DMS53 treated with DMSO at 0.1 percent for 48 hours (cell line): Measurements from ENCODE around the gene NUP54.
A peak's percentile ranks its signal among the peaks of the same experiment; 100 is the strongest.

Experiments
- DNase-seq: peaks from one replicate; lab custom pipeline; 2025; ENCODE audit not compliant: unreplicated experiment; lab: John Stamatoyannopoulos, UW

The NUP54 gene

GRCh38 chr4:76147454-76148141, 599 bp downstream of the NUP54 start:
- DNase-seq = no peak

DNA sequence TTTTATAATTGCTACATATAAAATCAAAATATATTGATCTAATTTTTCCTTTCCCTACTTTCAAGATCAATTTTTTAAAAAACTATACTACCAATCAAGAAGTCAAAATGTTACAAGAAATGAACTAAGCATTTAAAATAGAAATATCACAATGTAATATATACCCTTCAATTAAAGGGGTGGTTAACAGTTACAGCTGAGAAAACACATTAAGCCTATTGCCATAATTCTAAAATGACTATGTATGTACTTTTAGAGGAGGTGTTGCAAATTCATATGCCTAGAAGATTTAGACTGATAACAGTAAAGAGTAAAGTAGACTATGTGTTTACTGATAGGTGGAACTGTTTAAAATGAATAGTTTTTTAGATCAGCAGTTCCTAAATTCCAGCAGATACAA, 3.7 kb downstream of the NUP54 start:
- DNase-seq = no peak

DNA sequence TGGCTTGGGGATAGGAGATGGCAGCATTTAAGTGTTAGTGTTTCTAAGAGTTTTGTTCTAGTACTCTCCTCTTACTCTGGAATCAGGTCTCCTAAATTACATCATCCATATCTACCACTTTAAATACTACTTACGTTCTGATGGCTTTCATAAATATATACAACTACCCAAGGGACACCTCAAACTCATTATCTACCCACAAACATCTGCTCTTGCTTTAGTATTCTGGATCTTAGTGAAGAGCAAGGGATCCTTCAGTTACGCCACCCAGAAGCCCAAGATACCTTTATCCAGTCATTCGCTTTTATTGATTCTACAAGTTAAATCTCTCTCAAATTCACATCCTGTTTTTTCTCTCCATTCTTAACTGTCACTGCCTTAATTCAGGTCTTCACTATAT, 7.0 kb downstream of the NUP54 start:
- no peak for DNase-seq

GRCh38 chr4:76127754-76128153, 20.4 kb downstream of the NUP54 start:
- DNase-seq = no peak

DNA sequence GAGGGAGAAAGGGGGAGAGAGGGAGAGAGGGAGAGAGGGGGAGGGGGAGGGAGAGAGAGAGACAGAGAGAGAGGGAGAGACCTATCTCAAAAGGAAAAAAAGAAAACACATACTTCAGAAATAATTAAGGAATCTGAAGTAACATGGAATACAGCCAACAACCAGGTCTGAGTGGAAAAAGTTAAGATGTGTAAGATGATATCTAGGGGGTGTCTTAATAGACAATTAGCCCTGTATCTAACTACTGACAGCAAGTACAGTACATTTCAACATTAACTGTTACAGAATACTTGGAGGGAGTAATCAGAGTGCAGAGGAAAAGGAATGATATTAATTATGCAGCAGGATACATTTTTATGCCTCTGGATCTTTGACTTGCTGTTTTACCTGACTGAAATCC, 22.4 kb downstream of the NUP54 start:
- DNase-seq = no peak

GRCh38 chr4:76120199-76120598, 28.0 kb downstream of the NUP54 start:
- DNase-seq = no peak

GRCh38 chr4:76117536-76117935, 30.7 kb downstream of the NUP54 start:
- DNase-seq = no peak

- no peak for DNase-seq
Observed at GRCh38 chr4:76116821-76117220, 31.4 kb downstream of the NUP54 start.

DNA sequence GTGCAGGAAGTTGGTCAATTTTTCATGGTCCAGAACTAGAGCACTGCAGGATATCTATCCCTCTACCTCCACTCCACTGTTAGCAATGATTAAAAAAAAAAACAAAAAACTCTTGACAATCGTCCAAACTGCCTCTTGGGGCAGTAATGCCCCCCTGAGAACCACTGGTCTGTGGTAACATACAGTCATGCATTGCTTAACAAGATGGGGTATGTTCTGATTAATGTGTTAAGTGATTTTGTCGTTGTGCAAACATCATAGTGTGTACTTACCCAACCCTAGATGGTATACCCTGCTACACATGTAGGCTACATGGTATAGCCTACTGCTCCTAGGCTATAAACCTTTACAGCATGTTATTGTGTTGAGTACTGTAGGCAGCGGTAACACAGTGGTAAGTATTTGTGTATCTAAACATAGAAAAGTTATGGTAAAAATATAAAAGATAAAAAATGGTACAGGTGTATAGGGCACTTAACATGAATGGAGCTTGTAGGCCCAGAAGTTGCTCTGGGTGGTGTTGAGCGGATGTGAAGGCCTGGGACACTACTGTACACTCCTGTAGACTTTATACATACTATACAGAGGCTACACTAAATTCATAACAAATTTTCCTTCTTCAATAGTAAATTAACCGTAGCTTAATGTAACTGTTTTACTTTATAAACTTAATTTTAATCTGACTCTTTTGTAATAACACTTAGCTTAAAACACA, 39.6 kb downstream of the NUP54 start:
- DNase-seq = no peak

- DNase-seq = no peak
Observed at GRCh38 chr4:76106442-76106841, 41.8 kb downstream of the NUP54 start.

DNA sequence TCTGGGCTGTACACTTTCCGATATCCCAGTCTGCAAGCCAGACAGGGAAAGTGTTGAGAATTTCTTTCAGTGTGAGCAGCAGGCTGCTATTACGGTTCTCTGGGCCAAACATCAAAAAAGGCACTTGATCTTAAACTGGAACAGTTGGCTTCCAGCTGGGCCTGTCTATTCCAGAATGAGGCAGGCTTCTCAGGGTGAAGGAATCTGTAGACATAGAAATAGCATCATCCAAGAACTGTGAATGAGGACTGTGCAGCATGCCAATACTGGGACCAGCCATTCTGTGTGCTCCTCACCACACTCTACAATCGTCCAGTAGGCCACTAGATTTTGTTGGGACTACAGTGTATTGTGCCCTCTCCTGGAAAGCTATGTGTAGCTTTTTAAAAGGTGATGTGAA, 42.5 kb downstream of the NUP54 start:
- DNase-seq = no peak

DNA sequence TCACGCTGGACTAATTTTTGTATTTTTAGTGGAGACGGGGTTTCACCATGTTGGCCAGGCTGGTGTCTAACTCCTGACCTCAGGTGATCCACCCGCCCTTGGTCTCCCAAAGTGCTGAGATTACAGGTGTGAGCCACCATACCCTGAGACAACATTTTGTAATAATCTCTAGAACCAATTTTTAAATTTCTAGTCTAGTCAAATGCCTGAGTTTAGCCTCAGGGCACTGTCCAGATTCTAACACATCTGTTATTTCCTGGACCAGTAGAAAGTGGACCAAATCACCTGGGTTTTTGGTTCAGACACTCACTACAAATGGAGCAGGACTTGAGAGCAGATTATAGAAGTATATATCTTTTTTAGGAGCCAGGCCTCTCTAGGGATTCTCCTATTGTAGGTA, 52.1 kb downstream of the NUP54 start:
- no peak for DNase-seq

DNA sequence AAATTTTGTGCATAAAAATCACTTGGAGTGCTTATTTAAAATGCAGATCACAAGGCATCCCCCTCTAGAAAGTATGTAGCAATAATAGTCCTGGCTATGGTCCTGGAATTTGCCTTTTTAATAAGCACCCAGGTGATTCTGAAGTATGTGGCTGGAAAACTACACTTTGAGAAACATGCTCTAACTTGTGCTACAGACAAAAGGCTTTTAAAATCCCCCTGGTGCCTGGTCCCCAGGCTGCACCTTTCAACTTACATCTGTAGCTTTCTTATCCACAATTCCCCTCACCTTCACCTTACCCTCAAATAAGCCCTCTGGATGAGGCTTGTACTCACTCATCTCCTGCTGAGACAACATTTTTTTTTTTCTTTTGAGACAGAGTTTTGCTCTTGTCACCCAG, 52.6 kb downstream of the NUP54 start:
- no peak for DNase-seq

- DNase-seq = no peak
Observed at GRCh38 chr4:76091052-76091451, 57.1 kb downstream of the NUP54 start.

DNA sequence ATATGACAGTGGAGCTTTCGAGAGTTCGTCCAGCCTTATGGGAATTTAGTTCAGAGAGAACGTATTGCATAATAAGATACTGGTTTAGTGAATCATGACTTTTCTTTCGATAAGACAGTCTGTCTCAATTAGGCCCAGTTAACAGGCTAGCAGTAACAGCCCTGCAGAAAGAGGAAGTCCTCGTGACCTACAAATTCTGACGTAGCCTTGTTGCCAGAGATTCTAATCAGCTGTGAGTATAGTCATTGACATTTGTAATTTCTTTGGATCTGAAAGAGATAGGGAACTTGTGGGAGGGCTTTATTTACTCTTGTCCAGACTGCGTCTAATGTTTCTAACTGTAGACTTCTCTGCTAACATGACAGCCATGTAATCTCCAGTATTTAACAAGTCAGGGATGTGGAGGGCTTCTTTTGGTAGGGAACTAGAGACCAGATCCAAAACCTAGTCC, 57.9 kb downstream of the NUP54 start:
- no peak for DNase-seq

DNA sequence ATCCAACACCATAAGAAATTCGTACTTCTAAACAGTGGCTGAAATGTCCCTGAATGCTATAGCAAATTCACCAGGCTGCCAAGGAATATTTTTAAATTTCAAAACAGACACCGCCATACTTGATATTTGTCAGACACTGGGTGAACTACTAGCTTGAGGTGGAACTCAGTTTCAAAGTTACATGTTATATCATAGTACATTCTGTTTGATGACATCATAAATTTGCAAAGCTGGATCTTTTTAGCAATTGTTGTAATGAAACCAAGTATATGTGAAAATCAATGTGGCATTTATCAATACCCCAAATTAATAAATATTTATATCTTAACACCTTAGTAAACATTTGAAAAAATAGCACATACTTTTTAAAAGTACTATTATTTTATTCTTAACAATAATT, 59.5 kb downstream of the NUP54 start:
- DNase-seq = no peak

- DNase-seq = peak; percentile 41
Observed at GRCh38 chr4:76087007-76087769, 61.0 kb downstream of the NUP54 start.

- no peak for DNase-seq
Observed at GRCh38 chr4:76084542-76084941, 63.7 kb downstream of the NUP54 start.

GRCh38 chr4:76083386-76083988, 64.7 kb downstream of the NUP54 start:
- DNase-seq = no peak

GRCh38 chr4:76078033-76078613, 70.1 kb downstream of the NUP54 start:
- no peak for DNase-seq

- DNase-seq = no peak
Observed at GRCh38 chr4:76074993-76075600, 73.1 kb downstream of the NUP54 start.
